NT2/D1 (cell line): ENCODE data around the gene KRT3.

Experiments
- DNase-seq: peaks from one replicate; pipeline ENCODE4 v3.0.0-alpha.2; 2011; ENCODE audit warnings: low read depth, low spot score
- H3K27me3 ChIP-seq: 2 replicates; pipeline ENCODE4 v1.6.0; 2011; ENCODE audit warnings: mild to moderate bottlenecking; ENCODE audit not compliant: insufficient read length, insufficient read depth
- H3K36me3 ChIP-seq: 2 replicates; pipeline ENCODE4 v1.6.1; 2011; ENCODE audit warnings: mild to moderate bottlenecking, low read length, mixed read lengths; ENCODE audit not compliant: insufficient read depth, insufficient read length
- H3K4me1 ChIP-seq: 2 replicates; pipeline ENCODE4 v1.5.1; 2011; ENCODE audit not compliant: insufficient read depth, insufficient read length
- H3K4me3 ChIP-seq: 2 replicates; pipeline ENCODE4 v1.5.1; 2011; ENCODE audit warnings: low read depth; ENCODE audit not compliant: insufficient read length
- H3K9ac ChIP-seq: 2 replicates; pipeline ENCODE4 v1.6.0; 2011; ENCODE audit warnings: low read depth; ENCODE audit not compliant: insufficient read length
- H3K9me3 ChIP-seq: 2 replicates; pipeline ENCODE4 v1.5.1; 2011; ENCODE audit warnings: mild to moderate bottlenecking, low read length; ENCODE audit not compliant: insufficient read depth
- SUZ12 ChIP-seq: IDR thresholded peaks from 2 replicates; pipeline ENCODE4 v1.6.1; 2011; ENCODE audit not compliant: insufficient read length, insufficient read depth; ENCODE audit errors: extremely low read depth
- YY1 ChIP-seq: IDR thresholded peaks from 2 replicates; pipeline ENCODE4 v1.6.1; 2011; ENCODE audit not compliant: insufficient read length, insufficient read depth
- ZNF274 ChIP-seq: IDR thresholded peaks from 2 replicates; pipeline ENCODE4 v1.6.1; 2011; ENCODE audit warnings: mild to moderate bottlenecking, low read depth, low read length

The KRT3 gene

DNA sequence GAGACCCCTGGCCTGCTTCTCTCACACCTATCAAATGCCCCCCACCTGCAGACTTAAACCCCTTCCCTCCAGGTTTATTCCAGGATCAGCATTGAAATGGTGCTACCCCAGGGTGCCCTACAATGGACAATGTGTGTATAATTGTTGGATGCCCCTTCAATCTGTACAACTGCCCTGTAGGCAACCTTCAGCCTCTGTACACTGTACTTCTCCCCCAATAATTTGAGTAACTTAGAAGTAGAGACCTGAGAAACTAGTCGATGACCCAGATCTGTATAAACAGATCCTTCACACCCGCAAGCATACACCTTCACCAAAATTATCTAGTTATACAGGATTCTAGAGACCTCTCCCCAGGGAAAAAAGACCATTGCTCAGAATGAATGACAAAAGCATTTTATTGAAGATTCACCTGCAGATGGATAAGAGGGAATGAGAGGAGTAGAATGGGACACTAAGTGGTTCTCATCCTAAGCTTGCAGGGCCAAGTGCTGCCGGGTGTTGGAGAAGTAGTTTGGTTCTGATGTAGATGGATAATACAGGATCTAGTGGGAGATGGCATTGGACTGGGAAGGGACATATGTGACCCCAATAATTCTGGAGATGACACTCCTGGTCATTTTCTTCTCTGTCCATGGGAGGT lies 10.4 kb upstream of the KRT3 start:
- Histone ChIP-seq H3K9ac (no peak overlapping the region), H3K9me3 (no peaks in the 10 kb centered on the region), H3K27me3 (no peaks in the 10 kb centered on the region), H3K36me3 (no peaks in the 10 kb centered on the region), H3K4me3 (no peak overlapping the region), H3K4me1 (peaks cover 10% of the 10 kb centered on the region)
- no peak for DNase-seq
- TF ChIP-seq SUZ12 = no peak
- no peak for TF ChIP-seq YY1
- no peak for TF ChIP-seq ZNF274

- Histone ChIP-seq H3K27me3 (no peaks in the 10 kb centered on the region), H3K9me3 (no peaks in the 10 kb centered on the region)
- no peak for TF ChIP-seq SUZ12
- no peak for TF ChIP-seq YY1
- TF ChIP-seq ZNF274 = no peak
Observed at GRCh38 chr12:52805739-52806138, 9.8 kb upstream of the KRT3 start.

DNA sequence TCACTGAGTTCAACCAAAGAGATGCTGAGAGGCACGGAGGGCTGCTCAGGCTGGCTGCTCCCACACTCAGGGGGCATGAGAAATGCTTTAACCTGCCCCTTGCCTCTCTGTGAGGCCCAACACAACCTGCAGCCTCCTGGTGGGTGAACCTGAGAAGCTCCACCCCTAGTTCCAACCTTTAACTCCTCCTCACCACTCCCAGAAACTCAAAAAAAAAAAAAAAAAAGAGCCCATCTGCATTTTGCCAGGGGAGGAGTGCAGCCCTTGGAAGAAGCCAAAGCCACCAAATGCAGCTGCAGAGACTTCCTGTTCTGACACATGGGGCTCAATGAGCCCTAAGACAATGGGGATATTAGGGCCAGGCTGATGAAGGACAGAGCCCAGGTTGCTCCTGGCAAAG lies 9.1 kb upstream of the KRT3 start:
- H3K4me1 ChIP-seq = peaks cover 10% of the 10 kb centered on the region
- peak; percentile 63 for DNase-seq
- no peaks in the 10 kb centered on the region for H3K9me3 ChIP-seq
- H3K9ac ChIP-seq = no peak overlapping the region
- no peak for TF ChIP-seq SUZ12
- TF ChIP-seq YY1 = no peak
- TF ChIP-seq ZNF274 = no peak
- no peaks in the 10 kb centered on the region for H3K36me3 ChIP-seq
- no peak overlapping the region for H3K4me3 ChIP-seq
- H3K27me3 ChIP-seq = no peaks in the 10 kb centered on the region

More at GRCh38 chr12:52805739-52806138, 9.8 kb upstream of the KRT3 start:
- no peak for DNase-seq
- Histone ChIP-seq H3K36me3 (no peaks in the 10 kb centered on the region), H3K4me3 (no peak overlapping the region), H3K9ac (no peak overlapping the region), H3K4me1 (peaks cover 10% of the 10 kb centered on the region)

- DNase-seq = no peak
- Histone ChIP-seq H3K27me3 (no peaks in the 10 kb centered on the region), H3K36me3 (no peaks in the 10 kb centered on the region), H3K4me1 (peaks cover 17% of the 10 kb centered on the region), H3K9ac (no peak overlapping the region), H3K4me3 (no peak overlapping the region), H3K9me3 (no peaks in the 10 kb centered on the region)
- TF ChIP-seq YY1 (no peak), ZNF274 (no peak), SUZ12 (no peak)
Observed at GRCh38 chr12:52802442-52802841, 6.5 kb upstream of the KRT3 start.

- DNase-seq = no peak
- Histone ChIP-seq H3K9ac (no peak overlapping the region), H3K4me1 (peaks cover 16% of the 10 kb centered on the region), H3K36me3 (no peaks in the 10 kb centered on the region), H3K4me3 (no peak overlapping the region), H3K27me3 (no peaks in the 10 kb centered on the region), H3K9me3 (no peaks in the 10 kb centered on the region)
- TF ChIP-seq SUZ12 (no peak), ZNF274 (no peak), YY1 (no peak)
Observed at GRCh38 chr12:52801773-52802172, 5.9 kb upstream of the KRT3 start.

- TF ChIP-seq SUZ12 (no peak), ZNF274 (no peak), YY1 (no peak)
Observed at GRCh38 chr12:52800259-52800917, 4.5 kb upstream of the KRT3 start.

GRCh38 chr12:52799505-52800211 lies 3.7 kb upstream of the KRT3 start:
- Histone ChIP-seq H3K27me3 (no peaks in the 10 kb centered on the region), H3K4me1 (peaks cover 10% of the 10 kb centered on the region), H3K9ac (no peak overlapping the region), H3K4me3 (no peak overlapping the region), H3K9me3 (no peaks in the 10 kb centered on the region), H3K36me3 (no peaks in the 10 kb centered on the region)
- TF ChIP-seq YY1 (no peak), SUZ12 (no peak), ZNF274 (no peak)
- no peak for DNase-seq

More at GRCh38 chr12:52800259-52800917, 4.5 kb upstream of the KRT3 start:
- H3K4me1 ChIP-seq = peaks cover 10% of the 10 kb centered on the region
- no peak for DNase-seq
- H3K27me3 ChIP-seq = no peaks in the 10 kb centered on the region
- no peak overlapping the region for H3K9ac ChIP-seq
- H3K4me3 ChIP-seq = no peak overlapping the region
- no peaks in the 10 kb centered on the region for H3K9me3 ChIP-seq
- H3K36me3 ChIP-seq = no peaks in the 10 kb centered on the region
